Thyroid gland (tissue), 4 donors: ENCODE measurements around the gene GRAMD1C. TPM values are rescaled to one million over a fixed set of nuclear protein-coding genes. Genes with fewer than 3 reads are reported as not detected.

Experiments used
- DNase-seq, 2 donors: peaks; one replicate each; pipeline ENCODE4 v3.0.0-alpha.2; 2019
- H3K27ac ChIP-seq, 3 donors: fragments of 200-600 bp; sonication (generic); 1 replicate in 2 of 3; 2 replicates in 1 of 3; pipeline ENCODE4 v1.5.1; 2016 to 2019; ENCODE audit warnings: mild to moderate bottlenecking in 1 of 3, moderate library complexity in 1 of 3
- H3K27me3 ChIP-seq: fragments of 200-600 bp; sonication (generic); one replicate; pipeline ENCODE4 v1.5.1; 2019
- H3K36me3 ChIP-seq, 2 donors: fragments of 200-600 bp; sonication (generic); one replicate each; pipeline ENCODE4 v1.5.1; 2016 to 2019
- H3K4me1 ChIP-seq, 2 donors: fragments of 200-600 bp; sonication (generic); one replicate each; pipeline ENCODE4 v1.5.1; 2017 to 2019
- H3K4me3 ChIP-seq, 3 donors: fragments of 200-600 bp; sonication (generic); replicated peaks in 1 of 3; 1 replicate in 2 of 3; 2 replicates in 1 of 3; pipeline ENCODE4 v1.5.1; 2016; ENCODE audit warnings: mild to moderate bottlenecking in 1 of 3
- H3K9me3 ChIP-seq: fragments of 200-600 bp; sonication (generic); one replicate; pipeline ENCODE4 v1.5.1; 2017
- CTCF ChIP-seq, 6 experiments: fragments of 200-600 bp in 3 of 6; fragments of 450-650 bp in 3 of 6; sonication (generic) in 3 of 6; IDR thresholded peaks; one replicate each; pipeline ENCODE4 v1.5.1; 2016 to 2019; ENCODE audit warnings: antibody characterized with exemption in 6 of 6, mild to moderate bottlenecking in 2 of 6, inconsistent platforms in 1 of 6, moderate library complexity in 1 of 6
- POLR2A ChIP-seq, 2 donors: fragments of 450-650 bp; IDR thresholded peaks; one replicate each; pipeline ENCODE4 v1.6.1; 2017; ENCODE audit warnings: antibody characterized with exemption in 2 of 2, mild to moderate bottlenecking in 2 of 2, moderate library complexity in 1 of 2
- WGBS, 2 donors: methylation state at CpG; one replicate each; pipeline ENCODE4 v1.1.5; 2017; 5-methylcytosine and 5-hydroxymethylcytosine counted together
- intact Hi-C: fragments of 100-400 bp; cut with DNase I; formaldehyde crosslinking; loops from one replicate; pipeline ENCODE4 v1.15.1; 2023
- total RNA-seq, 4 donors: library from RNA; depleted of rRNA; stranded (reverse); fragments of >200 nt; gene quantifications; one replicate each; pipeline ENCODE4 v1.2.3, GENCODE V29; 2016

Gene GRAMD1C
- total RNA-seq, 4 donors from 2014 or later: 5.8 to 20.2 (median 9.1) TPM

- TF ChIP-seq CTCF (IDR thresholded peaks at IDR 0.05) (no peak), POLR2A (IDR thresholded peaks at IDR 0.05) (no peak)
- intact Hi-C loops: no loop called here
- WGBS, 2 donors: 65 to 79% methylated on average over 2 of the region's 2 CpGs
- Histone ChIP-seq H3K27ac (no peak overlapping the region), H3K9me3 (no peaks in the 10 kb centered on the region), H3K36me3 (no peaks in the 10 kb centered on the region), H3K27me3 (no peaks in the 10 kb centered on the region), H3K4me1 (no peaks in the 10 kb centered on the region), H3K4me3 (no peak overlapping the region)
- no peak for DNase-seq
Observed at GRCh38 chr3:113966172-113966571, 127.6 kb downstream of the GRAMD1C start.

- Histone ChIP-seq H3K4me3 (no peak overlapping the region), H3K9me3 (no peaks in the 10 kb centered on the region), H3K36me3 (no peaks in the 10 kb centered on the region), H3K4me1 (no peaks in the 10 kb centered on the region), H3K27me3 (no peaks in the 10 kb centered on the region), H3K27ac (no peak overlapping the region)
- no peak for TF ChIP-seq POLR2A (IDR thresholded peaks at IDR 0.05)
- WGBS, 2 donors: 86% methylated on average over 2 of the region's 2 CpGs
- intact Hi-C loops: no loop called here
- no peak for DNase-seq
Observed at GRCh38 chr3:113968986-113969385, 130.4 kb downstream of the GRAMD1C start.

GRCh38 chr3:113977822-113978221 lies 139.2 kb downstream of the GRAMD1C start:
- H3K36me3 ChIP-seq: peaks cover 0 to 2% of the 10 kb centered on the region in 2 donors
- H3K9me3 ChIP-seq: no peaks in the 10 kb centered on the region
- no peak for DNase-seq
- WGBS, 2 donors: 91 to 93% methylated on average over 4 of the region's 4 CpGs
- intact Hi-C loops: no loop called here
- H3K4me3 ChIP-seq: no peak overlapping the region
- H3K27ac ChIP-seq: no peak overlapping the region
- TF ChIP-seq POLR2A (IDR thresholded peaks at IDR 0.05): no peak
- TF ChIP-seq CTCF (IDR thresholded peaks at IDR 0.05): no peak
- no peaks in the 10 kb centered on the region for H3K27me3 ChIP-seq
- H3K4me1 ChIP-seq: peaks cover 0 to 2% of the 10 kb centered on the region in 2 donors

GRCh38 chr3:113979916-113980315 lies 141.3 kb downstream of the GRAMD1C start:
- WGBS, 2 donors: 80 to 82% methylated on average over 1 of the region's 1 CpG
- no peak for DNase-seq
- Histone ChIP-seq H3K4me1 (peaks cover 0 to 2% of the 10 kb centered on the region in 2 donors), H3K9me3 (no peaks in the 10 kb centered on the region), H3K4me3 (no peak overlapping the region), H3K36me3 (peaks cover 0 to 2% of the 10 kb centered on the region in 2 donors), H3K27ac (no peak overlapping the region), H3K27me3 (no peaks in the 10 kb centered on the region)
- intact Hi-C loops: no loop called here
- TF ChIP-seq POLR2A (IDR thresholded peaks at IDR 0.05) (no peak), CTCF (IDR thresholded peaks at IDR 0.05) (no peak)

- H3K9me3 ChIP-seq: no peaks in the 10 kb centered on the region
- TF ChIP-seq CTCF (IDR thresholded peaks at IDR 0.05) (no peak), POLR2A (IDR thresholded peaks at IDR 0.05) (no peak)
- no peak overlapping the region for H3K4me3 ChIP-seq
- DNase-seq: no peak
- H3K4me1 ChIP-seq: peaks cover 0 to 2% of the 10 kb centered on the region in 2 donors
- intact Hi-C loops: no loop called here
- H3K36me3 ChIP-seq: peaks cover 0 to 2% of the 10 kb centered on the region in 2 donors
- no peak overlapping the region for H3K27ac ChIP-seq
- H3K27me3 ChIP-seq: no peaks in the 10 kb centered on the region
Observed at GRCh38 chr3:113981803-113982202, 143.2 kb downstream of the GRAMD1C start.

- intact Hi-C loops: no loop called here
- no peak overlapping the region for H3K27ac ChIP-seq
- WGBS, 2 donors: 97% methylated on average over 3 of the region's 3 CpGs
- H3K27me3 ChIP-seq: no peaks in the 10 kb centered on the region
- peaks cover 0 to 2% of the 10 kb centered on the region in 2 donors for H3K36me3 ChIP-seq
- DNase-seq: no peak
- H3K4me1 ChIP-seq: peaks cover 0 to 2% of the 10 kb centered on the region in 2 donors
- no peak overlapping the region for H3K4me3 ChIP-seq
- H3K9me3 ChIP-seq: no peaks in the 10 kb centered on the region
- no peak for TF ChIP-seq CTCF (IDR thresholded peaks at IDR 0.05)
- no peak for TF ChIP-seq POLR2A (IDR thresholded peaks at IDR 0.05)
Observed at GRCh38 chr3:113983544-113983943, 145.0 kb downstream of the GRAMD1C start.
